Mesenchymal stem cell (in vitro differentiated cells and primary cell): ENCODE results near the gene NUB1.
"Not testable (repeated sequence)": the region's sequence is repeated elsewhere in the genome, so short reads cannot be mapped to it uniquely, and the experiment has no call there.

ENCODE experiments used
- DNase-seq: peaks from one replicate; pipeline ENCODE4 v3.0.0-alpha.2; 2013
- H2AFZ ChIP-seq: one replicate; pipeline ENCODE4 v1.6.1; 2013; ENCODE audit warnings: low read depth, mild to moderate bottlenecking, control low read depth, inconsistent platforms, low read length, moderate library complexity
- H2AK5ac ChIP-seq: 2 replicates; pipeline ENCODE4 v1.6.1; 2013; ENCODE audit warnings: low read length, moderate library complexity, mild to moderate bottlenecking, inconsistent platforms; ENCODE audit not compliant: severe bottlenecking
- H2BK120ac ChIP-seq: one replicate; pipeline ENCODE4 v1.6.1; 2013; ENCODE audit warnings: low read depth, mild to moderate bottlenecking, inconsistent platforms, low read length, moderate library complexity
- H2BK12ac ChIP-seq, 2 experiments: one replicate each; pipeline ENCODE4 v1.6.1; 2013; ENCODE audit warnings: inconsistent platforms in 2 of 2, low read length in 2 of 2, mild to moderate bottlenecking in 2 of 2, moderate library complexity in 2 of 2, control low read depth in 1 of 2
- H2BK15ac ChIP-seq: one replicate; pipeline ENCODE4 v1.6.1; 2013; ENCODE audit warnings: mild to moderate bottlenecking, low read depth, inconsistent platforms; ENCODE audit not compliant: poor library complexity, severe bottlenecking
- H2BK5ac ChIP-seq: 2 replicates; pipeline ENCODE4 v1.6.1; 2013; ENCODE audit warnings: low read depth, mild to moderate bottlenecking, low read length, control low read depth, inconsistent platforms; ENCODE audit not compliant: poor library complexity, severe bottlenecking
- H3K14ac ChIP-seq, 2 experiments: one replicate each; pipeline ENCODE4 v1.6.1; 2013; ENCODE audit warnings: inconsistent platforms in 2 of 2, low read length in 2 of 2, control low read depth in 1 of 2, mild to moderate bottlenecking in 1 of 2, moderate library complexity in 1 of 2
- H3K18ac ChIP-seq, 2 experiments: one replicate each; pipeline ENCODE4 v1.6.1; 2013; ENCODE audit warnings: inconsistent platforms in 2 of 2, low read length in 2 of 2, control low read depth in 1 of 2, low read depth in 1 of 2, mild to moderate bottlenecking in 1 of 2
- H3K23ac ChIP-seq, 2 experiments: one replicate each; pipeline ENCODE4 v1.6.1; 2013; ENCODE audit warnings: inconsistent platforms in 2 of 2, low read length in 2 of 2, mild to moderate bottlenecking in 2 of 2, moderate library complexity in 2 of 2, control low read depth in 1 of 2
- H3K27ac ChIP-seq: 2 replicates; pipeline ENCODE4 v1.5.1; 2013; ENCODE audit warnings: mild to moderate bottlenecking, moderate library complexity, low read length, control low read depth, inconsistent platforms; ENCODE audit not compliant: poor library complexity, severe bottlenecking
- H3K27me3 ChIP-seq, 2 experiments: 2 replicates each; pipeline versions ENCODE4 v1.6.1 to v1.7.0; 2013; ENCODE audit warnings: low read length in 2 of 2, mild to moderate bottlenecking in 2 of 2, moderate library complexity in 2 of 2, control low read depth in 1 of 2, inconsistent platforms in 1 of 2; ENCODE audit not compliant: control insufficient read depth in 1 of 2, insufficient read depth in 1 of 2
- H3K36me3 ChIP-seq, 2 experiments: 2 replicates each; pipeline versions ENCODE4 v1.6.1 to v1.7.0; 2013; ENCODE audit warnings: low read length in 2 of 2, control low read depth in 1 of 2, inconsistent platforms in 1 of 2, low read depth in 1 of 2, mild to moderate bottlenecking in 1 of 2; ENCODE audit not compliant: insufficient read depth in 2 of 2, control insufficient read depth in 1 of 2
- H3K4ac ChIP-seq, 2 experiments: one replicate each; pipeline ENCODE4 v1.6.1; 2013; ENCODE audit warnings: inconsistent platforms in 2 of 2, low read length in 2 of 2, mild to moderate bottlenecking in 2 of 2, moderate library complexity in 2 of 2, control low read depth in 1 of 2, low read depth in 1 of 2
- H3K4me1 ChIP-seq: 2 replicates; pipeline ENCODE4 v1.6.1; 2013; ENCODE audit warnings: low read depth, low read length, control low read depth; ENCODE audit not compliant: control insufficient read depth, insufficient read depth
- H3K4me2 ChIP-seq: 2 replicates; pipeline ENCODE4 v1.6.1; 2013; ENCODE audit warnings: low read length, mild to moderate bottlenecking, inconsistent platforms; ENCODE audit not compliant: poor library complexity, severe bottlenecking
- H3K4me3 ChIP-seq, 2 experiments: 2 replicates each; pipeline versions ENCODE4 v1.5.1 to v1.7.0; 2013; ENCODE audit warnings: low read length in 2 of 2, mild to moderate bottlenecking in 2 of 2, control low read depth in 1 of 2, low read depth in 1 of 2; ENCODE audit not compliant: insufficient read depth in 1 of 2
- H3K79me1 ChIP-seq: replicated peaks from 2 replicates; pipeline ENCODE4 v1.6.1; 2013; ENCODE audit warnings: mild to moderate bottlenecking, control low read depth, low read length, inconsistent platforms; ENCODE audit not compliant: poor library complexity, severe bottlenecking
- H3K9ac ChIP-seq: 2 replicates; pipeline ENCODE4 v1.7.0; 2013; ENCODE audit warnings: mild to moderate bottlenecking, low read length, moderate library complexity
- H3K9me3 ChIP-seq: 2 replicates; pipeline ENCODE4 v1.7.0; 2013; ENCODE audit warnings: mild to moderate bottlenecking, low read length; ENCODE audit not compliant: control insufficient read depth
- H4K8ac ChIP-seq: one replicate; pipeline ENCODE4 v1.6.1; 2013; ENCODE audit warnings: inconsistent platforms, mild to moderate bottlenecking, low read length, moderate library complexity
- H4K91ac ChIP-seq: one replicate; pipeline ENCODE4 v1.6.1; 2013; ENCODE audit warnings: mild to moderate bottlenecking, low read length, inconsistent platforms
- WGBS: methylation state at CpG from one replicate; pipeline ENCODE4 v1.1.7; 2013; ENCODE audit warnings: mixed read lengths; 5-methylcytosine and 5-hydroxymethylcytosine counted together

Gene NUB1

DNA sequence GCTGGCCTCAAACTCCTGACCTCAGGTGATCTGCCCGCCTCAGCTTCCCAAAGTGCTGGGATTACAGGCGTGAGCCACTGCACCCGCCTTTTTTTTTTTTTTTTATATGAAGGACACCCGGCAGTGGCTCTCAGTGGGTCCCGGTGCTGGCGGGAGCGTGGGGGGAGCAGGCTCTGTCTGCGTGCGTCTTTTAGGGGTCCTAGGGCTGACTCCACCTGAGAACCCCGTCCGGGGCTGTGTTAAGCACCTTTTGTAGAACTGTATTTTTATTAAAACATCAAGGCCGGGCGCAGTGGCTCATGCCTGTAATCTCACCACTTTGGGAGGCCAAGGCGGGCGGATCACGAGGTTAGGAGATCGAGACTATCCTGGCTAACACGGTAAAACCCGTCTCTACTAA, 37.4 kb upstream of the NUB1 start:
- not testable (repeated sequence) for H4K8ac ChIP-seq, H3K9me3 ChIP-seq, H3K27ac ChIP-seq, H2BK15ac ChIP-seq, H4K91ac ChIP-seq, H3K9ac ChIP-seq, H3K79me1 ChIP-seq, H3K23ac ChIP-seq, H2AFZ ChIP-seq, H2BK12ac ChIP-seq, H3K36me3 ChIP-seq, H3K4ac ChIP-seq, H3K14ac ChIP-seq, H3K18ac ChIP-seq, H2BK5ac ChIP-seq, H3K4me2 ChIP-seq, H2AK5ac ChIP-seq, DNase-seq, H3K4me1 ChIP-seq, H2BK120ac ChIP-seq
- WGBS: 82% methylated on average over 19 of the region's 19 CpGs
- peaks cover 57 to 59% of the 10 kb centered on the region in 2 experiments for H3K27me3 ChIP-seq
- peak overlapping the region in 1 of 2 experiments; percentile 66 for H3K4me3 ChIP-seq

DNA sequence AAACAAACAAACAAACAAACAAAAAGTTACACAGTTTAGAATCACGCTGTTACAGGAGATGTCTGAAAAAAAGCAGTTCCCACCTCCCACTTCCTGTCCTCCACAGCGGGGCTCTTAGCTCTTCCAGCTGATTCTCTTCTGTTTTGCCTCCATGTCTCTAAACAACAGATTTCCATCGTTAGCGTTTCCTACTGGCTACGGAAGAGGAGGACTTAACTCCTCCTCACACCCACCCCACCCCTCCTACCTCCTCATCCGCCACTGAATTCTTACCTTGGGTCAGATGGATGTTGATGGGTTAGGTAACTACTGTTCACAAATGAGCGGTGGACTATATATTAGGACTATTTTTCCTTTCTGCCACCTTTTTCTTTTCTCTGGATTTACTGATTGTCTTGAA, 36.8 kb upstream of the NUB1 start:
- no peak overlapping the region for H3K27ac ChIP-seq
- H4K91ac ChIP-seq: no peak overlapping the region
- peak; percentile 35 for DNase-seq
- H2BK12ac ChIP-seq: no peak overlapping the region
- H3K9me3 ChIP-seq: no peaks in the 10 kb centered on the region
- WGBS: 34% methylated on average over 3 of the region's 7 CpGs
- H2BK5ac ChIP-seq: no peak overlapping the region
- H4K8ac ChIP-seq: no peak overlapping the region
- H3K27me3 ChIP-seq: peaks cover 57% of the 10 kb centered on the region in 2 experiments
- no peak overlapping the region for H3K4ac ChIP-seq
- H3K36me3 ChIP-seq: no peaks in the 10 kb centered on the region
- H2BK120ac ChIP-seq: no peak overlapping the region
- no peak overlapping the region for H3K18ac ChIP-seq
- H2BK15ac ChIP-seq: no peak overlapping the region
- peak overlapping the region; percentile 74 for H3K9ac ChIP-seq
- peaks cover 5% of the 10 kb centered on the region for H3K4me1 ChIP-seq
- no peak overlapping the region for H2AK5ac ChIP-seq
- H3K23ac ChIP-seq: no peak overlapping the region
- no peak overlapping the region for H2AFZ ChIP-seq
- peak overlapping the region; percentile 1 for H3K4me2 ChIP-seq
- no peaks in the 10 kb centered on the region for H3K79me1 ChIP-seq
- H3K14ac ChIP-seq: no peak overlapping the region
- H3K4me3 ChIP-seq: peak overlapping the region in 1 of 2 experiments; percentile 66

DNA sequence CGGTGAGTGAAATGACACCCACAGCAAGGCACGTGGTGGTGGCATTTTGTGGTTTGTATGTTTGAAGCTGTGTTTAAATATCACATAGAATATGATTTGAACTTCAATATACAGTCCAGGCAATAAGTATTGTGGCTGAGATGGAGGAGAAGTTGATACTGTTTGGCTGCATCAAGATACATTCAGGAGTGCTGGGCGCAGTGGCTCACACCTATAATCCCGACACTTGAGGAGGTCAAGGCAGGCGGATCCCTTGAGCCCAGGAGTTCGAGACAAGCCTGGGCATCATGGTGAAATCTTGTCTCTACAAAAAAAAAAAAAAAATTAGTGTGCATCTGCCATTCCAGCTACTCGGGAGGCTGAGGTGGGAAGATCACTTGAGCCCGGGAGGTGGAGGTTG, 35.2 kb upstream of the NUB1 start:
- Histone ChIP-seq H3K36me3 (no peaks in the 10 kb centered on the region), H3K4me2 (no peak overlapping the region), H3K4me3 (no peak overlapping the region), H2AK5ac (no peak overlapping the region), H3K27me3 (peaks cover 44 to 47% of the 10 kb centered on the region in 2 experiments), H2AFZ (no peak overlapping the region), H3K14ac (no peak overlapping the region), H2BK12ac (no peak overlapping the region), H3K9ac (no peak overlapping the region), H3K23ac (no peak overlapping the region), H3K4me1 (peaks cover 5% of the 10 kb centered on the region), H3K79me1 (no peaks in the 10 kb centered on the region), H2BK120ac (no peak overlapping the region), H4K8ac (no peak overlapping the region), H3K18ac (no peak overlapping the region), H3K4ac (no peak overlapping the region), H2BK5ac (no peak overlapping the region), H4K91ac (no peak overlapping the region), H3K27ac (no peak overlapping the region), H3K9me3 (no peaks in the 10 kb centered on the region), H2BK15ac (no peak overlapping the region)
- WGBS: 82% methylated on average over 8 of the region's 8 CpGs
- DNase-seq: no peak

GRCh38 chr7:151306860-151307259, 34.8 kb upstream of the NUB1 start:
- Histone ChIP-seq H3K23ac (no peak overlapping the region), H3K36me3 (no peaks in the 10 kb centered on the region), H2BK15ac (no peak overlapping the region), H3K27me3 (peaks cover 39 to 42% of the 10 kb centered on the region in 2 experiments), H2AFZ (no peak overlapping the region), H3K27ac (no peak overlapping the region), H2BK12ac (no peak overlapping the region), H3K4me3 (no peak overlapping the region), H3K79me1 (no peaks in the 10 kb centered on the region), H2BK120ac (no peak overlapping the region), H3K9ac (no peak overlapping the region), H2AK5ac (no peak overlapping the region), H3K9me3 (no peaks in the 10 kb centered on the region), H2BK5ac (no peak overlapping the region), H4K91ac (no peak overlapping the region), H3K18ac (no peak overlapping the region), H3K4me2 (no peak overlapping the region), H3K4ac (no peak overlapping the region), H3K14ac (no peak overlapping the region), H4K8ac (no peak overlapping the region), H3K4me1 (peaks cover 5% of the 10 kb centered on the region)
- no peak for DNase-seq
- WGBS: 92% methylated on average over 3 of the region's 3 CpGs
